Immature natural killer cell (primary cell): ENCODE data around the gene ADGRA3. TPM values are rescaled to one million over a fixed set of nuclear protein-coding genes. Genes with fewer than 3 reads are reported as not detected.

Source experiments
- DNase-seq, 3 donors: peaks; one replicate each; pipeline ENCODE4 v3.0.0; 2022; ENCODE audit warnings: mixed read lengths in 1 of 3
- H3K27ac Mint-ChIP-seq, 6 donors: one replicate each; pipeline ENCODE4 v1.8.0; 2020; ENCODE audit warnings: mixed read lengths in 6 of 6, mild to moderate bottlenecking in 5 of 6, inconsistent platforms in 4 of 6, moderate library complexity in 3 of 6
- H3K27me3 Mint-ChIP-seq, 3 donors: one replicate each; pipeline ENCODE4 v1.8.0; 2020 to 2021; ENCODE audit warnings: low read depth in 3 of 3, mild to moderate bottlenecking in 3 of 3, mixed read lengths in 3 of 3, moderate library complexity in 3 of 3, inconsistent platforms in 1 of 3
- H3K36me3 Mint-ChIP-seq, 3 donors: one replicate each; pipeline ENCODE4 v1.8.0; 2020; ENCODE audit warnings: mixed read lengths in 3 of 3, inconsistent platforms in 2 of 3, mild to moderate bottlenecking in 2 of 3
- H3K4me1 Mint-ChIP-seq, 2 donors: one replicate each; pipeline ENCODE4 v1.8.0; 2020; ENCODE audit warnings: inconsistent platforms in 2 of 2, mild to moderate bottlenecking in 2 of 2, mixed read lengths in 2 of 2, moderate library complexity in 1 of 2
- H3K4me3 Mint-ChIP-seq, 5 donors: one replicate each; pipeline ENCODE4 v1.8.0; 2020; ENCODE audit warnings: mild to moderate bottlenecking in 5 of 5, mixed read lengths in 5 of 5, inconsistent platforms in 3 of 5, moderate library complexity in 3 of 5
- H3K9me3 Mint-ChIP-seq, 6 donors: one replicate each; pipeline ENCODE4 v1.8.0; 2020; ENCODE audit warnings: mild to moderate bottlenecking in 6 of 6, mixed read lengths in 6 of 6, inconsistent platforms in 4 of 6, moderate library complexity in 3 of 6
- polyA plus RNA-seq, 3 donors: library from polyadenylated mRNA; unstranded; fragments of 300-500 nt; fragmentation: Illumina TruSeq; gene quantifications; one replicate each; pipeline ENCODE4 v1.2.3, GENCODE V29; 2021

The ADGRA3 gene
- polyA plus RNA-seq, 3 donors from 2014 or later: 0.99 to 2.7 (median 2.1) TPM

DNA sequence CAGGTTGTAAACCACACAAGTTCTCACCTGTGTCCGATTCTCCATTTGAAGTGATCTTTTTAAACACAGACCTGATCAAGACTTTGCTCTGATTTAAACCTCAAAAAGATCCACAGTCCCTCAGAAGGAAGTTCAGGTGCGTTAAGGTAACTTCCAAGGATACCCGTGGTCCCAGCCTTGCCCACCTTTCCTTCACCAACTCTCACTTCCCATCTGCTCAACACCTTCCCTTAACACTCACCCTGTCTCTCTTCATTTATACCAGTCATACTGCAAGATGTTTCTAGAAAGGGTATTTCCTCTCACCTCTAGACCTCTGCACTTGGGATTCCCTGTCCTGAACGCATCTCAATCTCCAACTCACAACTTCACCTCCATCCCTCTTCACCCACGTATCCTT lies 49.9 kb downstream of the ADGRA3 start:
- H3K9me3 Mint-ChIP-seq: peaks cover 0 to 5% (median under 1%) of the 10 kb centered on the region in 6 donors
- peaks cover 0 to 1% (median 0%) of the 10 kb centered on the region in 3 donors for H3K27me3 Mint-ChIP-seq
- peak overlapping the region in 2 of 6 donors; percentile 7 to 59 for H3K27ac Mint-ChIP-seq
- peaks cover 0 to 17% (median 8%) of the 10 kb centered on the region in 3 donors for H3K36me3 Mint-ChIP-seq
- no peak overlapping the region for H3K4me3 Mint-ChIP-seq
- no peak for DNase-seq
- H3K4me1 Mint-ChIP-seq: peaks cover 10 to 14% of the 10 kb centered on the region in 2 donors

DNA sequence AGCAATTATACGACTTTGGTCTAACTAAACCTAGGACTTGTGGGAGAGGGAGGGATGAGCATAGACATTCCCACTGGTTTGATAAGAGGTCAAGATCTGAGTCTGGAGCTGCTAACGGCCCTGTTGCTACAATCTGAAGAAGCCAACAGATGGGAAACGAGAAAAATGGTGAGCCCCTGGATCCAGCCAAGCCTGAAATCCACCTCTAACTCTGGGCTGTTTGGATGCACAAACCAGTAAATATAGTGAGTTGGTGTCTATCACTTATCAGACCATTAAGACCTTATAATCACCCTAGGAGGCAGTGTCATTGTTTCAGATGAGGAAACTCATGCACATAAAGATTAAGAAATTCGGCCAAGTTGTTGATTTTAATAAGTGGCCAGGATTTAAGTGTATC lies 50.5 kb downstream of the ADGRA3 start:
- H3K4me3 Mint-ChIP-seq: no peak overlapping the region
- DNase-seq: no peak
- no peak overlapping the region for H3K27ac Mint-ChIP-seq
- peaks cover 10 to 14% of the 10 kb centered on the region in 2 donors for H3K4me1 Mint-ChIP-seq
- peaks cover 0 to 5% (median under 1%) of the 10 kb centered on the region in 6 donors for H3K9me3 Mint-ChIP-seq
- peaks cover 0 to 13% (median 9%) of the 10 kb centered on the region in 3 donors for H3K36me3 Mint-ChIP-seq
- H3K27me3 Mint-ChIP-seq: peaks cover 0 to 1% (median 0%) of the 10 kb centered on the region in 3 donors

DNA sequence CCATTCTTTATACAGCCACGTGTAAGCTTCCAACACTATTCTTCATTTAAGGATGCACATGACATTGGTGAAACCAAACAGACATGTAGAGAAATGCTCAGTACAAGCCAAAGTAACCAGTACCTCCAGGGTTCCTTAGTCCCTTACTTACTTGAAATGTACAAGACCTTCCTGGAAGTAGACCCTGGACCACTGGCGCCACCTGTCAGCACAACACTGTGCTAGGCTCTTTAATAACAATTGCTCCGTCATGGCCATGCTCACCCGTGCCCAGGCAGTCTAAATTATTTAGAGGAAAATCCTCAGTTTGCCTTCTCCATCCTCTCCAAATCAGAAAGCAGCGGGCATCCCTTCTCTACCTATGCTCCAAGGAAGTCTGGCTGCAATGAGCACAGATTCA lies 52.7 kb downstream of the ADGRA3 start:
- DNase-seq: no peak
- Mint-ChIP-seq H3K27me3 (no peaks in the 10 kb centered on the region), H3K4me3 (no peak overlapping the region), H3K4me1 (peaks cover 10 to 14% of the 10 kb centered on the region in 2 donors), H3K9me3 (peaks cover 0 to 5% (median under 1%) of the 10 kb centered on the region in 6 donors), H3K27ac (no peak overlapping the region), H3K36me3 (peaks cover 0 to 11% (median 4%) of the 10 kb centered on the region in 3 donors)

DNA sequence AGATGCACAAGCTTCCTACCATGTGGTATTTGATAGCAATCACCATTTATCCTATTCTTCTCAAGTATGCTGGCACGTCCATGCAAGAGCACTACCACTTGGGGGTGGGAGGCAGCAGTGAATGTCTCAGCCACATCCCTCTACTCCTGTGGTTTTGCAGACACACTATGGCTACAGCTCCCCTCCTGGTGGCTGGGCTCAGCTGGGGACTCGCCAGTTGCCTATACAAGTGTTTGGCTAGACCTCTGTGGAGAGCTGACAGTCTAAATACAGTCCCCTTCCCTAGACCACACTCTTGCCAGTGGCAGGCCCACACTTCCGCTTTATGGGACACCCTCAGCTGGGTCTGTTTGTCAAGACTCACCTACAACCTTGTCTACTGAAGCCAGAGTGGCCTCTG lies 53.2 kb downstream of the ADGRA3 start:
- H3K4me3 Mint-ChIP-seq: no peak overlapping the region
- H3K4me1 Mint-ChIP-seq: peaks cover 10 to 14% of the 10 kb centered on the region in 2 donors
- H3K36me3 Mint-ChIP-seq: peaks cover 0 to 11% (median 4%) of the 10 kb centered on the region in 3 donors
- no peaks in the 10 kb centered on the region for H3K27me3 Mint-ChIP-seq
- H3K9me3 Mint-ChIP-seq: peaks cover 0 to 5% (median under 1%) of the 10 kb centered on the region in 6 donors
- DNase-seq: no peak
- no peak overlapping the region for H3K27ac Mint-ChIP-seq

DNA sequence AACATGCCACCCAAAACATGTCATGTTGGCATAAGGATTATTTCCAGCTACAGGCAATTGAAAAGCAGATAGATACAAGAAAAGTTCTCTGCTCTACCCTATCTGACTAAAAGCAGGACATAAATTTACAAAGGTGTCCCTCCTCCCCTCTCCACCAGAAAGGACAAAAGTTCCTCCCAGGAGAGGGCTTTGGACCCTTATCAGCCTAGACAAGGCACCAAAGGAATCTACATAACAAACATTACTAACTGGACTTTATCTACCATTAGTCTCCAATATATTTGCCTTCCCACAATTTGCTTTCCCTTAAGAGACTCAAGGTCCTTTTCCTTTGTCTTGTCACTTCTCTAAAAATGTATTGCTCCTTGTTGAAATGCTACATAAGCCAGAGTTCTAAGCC lies 55.6 kb downstream of the ADGRA3 start:
- no peak overlapping the region for H3K27ac Mint-ChIP-seq
- no peak for DNase-seq
- peaks cover 6 to 10% of the 10 kb centered on the region in 2 donors for H3K4me1 Mint-ChIP-seq
- peaks cover 0 to 9% (median 0%) of the 10 kb centered on the region in 3 donors for H3K36me3 Mint-ChIP-seq
- no peak overlapping the region for H3K4me3 Mint-ChIP-seq
- H3K9me3 Mint-ChIP-seq: peaks cover 0 to 5% (median 0%) of the 10 kb centered on the region in 6 donors
- no peaks in the 10 kb centered on the region for H3K27me3 Mint-ChIP-seq

DNA sequence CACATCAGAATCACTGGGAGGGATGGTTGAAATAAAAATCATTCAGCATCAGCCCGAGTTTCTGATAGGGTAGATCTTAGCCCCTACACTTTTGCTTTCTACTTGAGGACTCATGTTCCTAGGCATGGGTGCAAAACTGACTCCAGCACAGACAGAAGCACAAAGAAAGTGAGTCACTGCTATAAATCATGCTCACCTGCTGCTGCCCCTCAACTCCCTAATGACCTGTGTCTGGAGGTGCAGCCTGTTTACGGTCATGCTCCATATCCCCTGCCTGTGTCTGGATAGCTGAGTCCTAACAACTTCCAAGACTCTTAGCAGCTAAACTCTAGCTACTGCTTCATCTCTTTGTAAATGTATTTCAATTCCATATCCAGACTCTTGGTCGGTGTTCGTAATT lies 57.8 kb downstream of the ADGRA3 start:
- no peak overlapping the region for H3K27ac Mint-ChIP-seq

DNA sequence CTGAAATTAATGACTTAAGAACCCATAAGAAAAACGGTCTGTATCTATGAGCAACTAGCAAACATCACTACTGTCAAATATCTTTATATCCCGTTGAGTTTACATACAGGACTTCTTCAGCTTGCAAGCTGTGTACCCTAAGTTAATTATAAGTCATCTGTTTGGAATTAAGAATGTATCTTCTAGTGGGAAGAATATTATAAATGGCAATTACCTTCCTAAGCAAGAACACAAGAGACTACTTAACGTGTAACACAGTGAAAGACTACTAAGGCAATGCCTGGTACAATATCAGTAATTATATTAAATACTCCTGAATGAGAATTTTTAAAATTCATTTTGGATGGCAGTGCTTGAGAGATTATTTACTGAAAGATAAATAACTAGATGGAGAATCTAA lies 58.5 kb downstream of the ADGRA3 start:
- H3K27me3 Mint-ChIP-seq: no peaks in the 10 kb centered on the region
- H3K27ac Mint-ChIP-seq: no peak overlapping the region
- no peaks in the 10 kb centered on the region for H3K4me1 Mint-ChIP-seq
- DNase-seq: no peak
- no peaks in the 10 kb centered on the region for H3K9me3 Mint-ChIP-seq
- peaks cover 0 to 9% (median 0%) of the 10 kb centered on the region in 3 donors for H3K36me3 Mint-ChIP-seq
- no peak overlapping the region for H3K4me3 Mint-ChIP-seq

More for the DNA sequence above, 57.8 kb downstream of the ADGRA3 start:
- no peak for DNase-seq
- H3K36me3 Mint-ChIP-seq: peaks cover 0 to 9% (median 0%) of the 10 kb centered on the region in 3 donors
- H3K4me1 Mint-ChIP-seq: peaks cover 3 to 5% of the 10 kb centered on the region in 2 donors
- no peaks in the 10 kb centered on the region for H3K27me3 Mint-ChIP-seq
- no peak overlapping the region for H3K4me3 Mint-ChIP-seq
- H3K9me3 Mint-ChIP-seq: no peaks in the 10 kb centered on the region

DNA sequence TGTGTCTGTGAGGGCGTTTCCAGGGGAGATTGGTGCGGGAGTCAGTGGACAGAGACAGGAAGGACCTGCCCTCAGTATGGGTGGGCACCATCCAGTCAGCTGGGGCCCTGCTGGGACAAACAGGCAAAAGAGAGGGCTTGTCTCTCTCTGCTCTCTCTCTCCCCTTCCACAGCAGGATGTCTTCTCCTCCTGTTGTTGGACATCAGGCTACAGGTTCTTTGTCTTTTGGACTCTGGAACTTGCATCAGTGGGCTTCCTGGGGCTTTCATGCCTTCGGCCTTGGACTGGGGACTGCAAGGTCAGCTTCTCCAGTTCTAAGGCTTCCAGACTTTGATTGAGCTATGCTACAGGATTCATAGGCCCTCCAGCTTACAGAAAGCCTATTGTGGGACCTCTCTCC lies 59.6 kb downstream of the ADGRA3 start:
- H3K27ac Mint-ChIP-seq: no peak overlapping the region
- H3K4me3 Mint-ChIP-seq: no peak overlapping the region
- no peaks in the 10 kb centered on the region for H3K9me3 Mint-ChIP-seq
- H3K36me3 Mint-ChIP-seq: peaks cover 0 to 9% (median 3%) of the 10 kb centered on the region in 3 donors
- H3K27me3 Mint-ChIP-seq: no peaks in the 10 kb centered on the region
- no peaks in the 10 kb centered on the region for H3K4me1 Mint-ChIP-seq
- no peak for DNase-seq

DNA sequence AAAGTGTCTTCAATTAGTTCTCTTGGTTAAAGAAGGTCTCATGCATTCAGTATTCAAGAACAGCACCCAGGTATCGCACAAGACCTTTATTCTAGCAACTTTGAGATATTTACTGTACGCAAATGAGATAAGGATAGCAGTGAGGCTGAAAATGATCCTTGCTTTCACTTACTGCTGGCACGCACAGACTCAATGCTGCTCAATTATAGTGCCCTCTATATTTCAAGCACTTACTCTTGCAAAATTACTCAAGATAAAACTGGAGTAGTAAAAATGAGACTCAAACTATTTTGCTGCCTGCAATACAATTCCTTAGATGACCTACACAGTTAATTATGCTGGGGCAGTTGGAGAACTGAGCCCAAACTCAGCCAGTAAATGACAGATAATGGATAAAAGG lies 60.9 kb downstream of the ADGRA3 start:
- H3K36me3 Mint-ChIP-seq: peaks cover 0 to 5% (median 3%) of the 10 kb centered on the region in 3 donors
- no peaks in the 10 kb centered on the region for H3K4me1 Mint-ChIP-seq
- no peaks in the 10 kb centered on the region for H3K9me3 Mint-ChIP-seq
- DNase-seq: no peak
- H3K27ac Mint-ChIP-seq: no peak overlapping the region
- H3K4me3 Mint-ChIP-seq: no peak overlapping the region
- no peaks in the 10 kb centered on the region for H3K27me3 Mint-ChIP-seq

DNA sequence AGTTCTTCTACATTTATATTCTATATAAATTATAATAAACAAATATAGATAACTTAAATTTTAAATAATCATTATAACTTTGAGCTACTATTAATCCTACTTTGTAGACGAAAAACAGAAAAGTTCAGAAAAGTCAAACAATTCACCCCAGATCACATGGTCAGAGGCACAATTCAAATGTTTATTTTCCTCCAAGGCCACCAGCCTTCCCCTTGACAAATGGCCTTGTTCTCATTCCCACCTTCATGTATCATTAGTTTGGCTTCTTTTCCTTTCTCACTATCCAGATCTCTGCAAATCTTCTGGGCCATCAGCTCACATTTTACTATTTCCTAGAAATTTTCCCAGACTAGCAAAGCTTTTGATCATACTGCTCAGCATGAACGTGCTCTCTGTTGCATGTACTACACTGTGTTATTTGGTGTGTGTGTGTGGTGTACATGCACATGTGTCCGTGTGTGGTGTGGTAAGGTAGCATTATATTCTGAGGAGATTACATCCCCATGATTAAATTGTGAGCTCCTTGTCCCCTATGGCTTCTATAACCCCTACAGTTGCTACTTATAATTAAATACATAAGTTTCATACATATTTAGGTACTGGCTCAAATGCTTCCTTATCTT lies 61.5 kb downstream of the ADGRA3 start:
- no peak overlapping the region for H3K4me3 Mint-ChIP-seq
- H3K4me1 Mint-ChIP-seq: no peaks in the 10 kb centered on the region
- H3K9me3 Mint-ChIP-seq: no peaks in the 10 kb centered on the region
- DNase-seq: no peak
- H3K27ac Mint-ChIP-seq: peak overlapping the region in 1 of 6 donors; percentile 25
- H3K27me3 Mint-ChIP-seq: no peaks in the 10 kb centered on the region
- peaks cover 0 to 4% (median 3%) of the 10 kb centered on the region in 3 donors for H3K36me3 Mint-ChIP-seq

DNA sequence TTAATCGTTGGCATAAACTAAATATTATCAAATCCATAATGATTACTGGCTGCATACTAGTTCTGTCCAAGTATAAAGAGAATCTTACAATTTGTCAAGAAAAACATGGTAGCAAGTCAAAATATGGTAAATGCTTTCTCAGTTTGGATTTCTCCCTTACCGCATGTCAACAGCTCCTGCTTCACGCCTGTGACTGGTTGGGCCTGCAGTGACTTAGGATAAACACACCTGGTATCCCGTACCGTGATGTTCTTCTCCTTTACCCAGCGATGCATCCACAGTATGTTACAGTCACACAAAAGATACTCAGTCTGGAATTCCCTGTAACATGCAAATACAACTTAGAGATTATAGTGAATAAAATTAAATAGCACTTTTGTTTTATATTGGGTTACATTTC lies 71.1 kb downstream of the ADGRA3 start:
- peaks cover 5 to 10% (median 6%) of the 10 kb centered on the region in 3 donors for H3K36me3 Mint-ChIP-seq
- H3K4me1 Mint-ChIP-seq: peaks cover 19 to 23% of the 10 kb centered on the region in 2 donors
- peaks cover 0 to 6% (median 0%) of the 10 kb centered on the region in 6 donors for H3K9me3 Mint-ChIP-seq
- H3K27ac Mint-ChIP-seq: peak overlapping the region in 5 of 6 donors; percentile 57 to 80 (median 67)
- no peaks in the 10 kb centered on the region for H3K27me3 Mint-ChIP-seq
- no peak for DNase-seq
- H3K4me3 Mint-ChIP-seq: peak overlapping the region; percentile 4 to 83 (median 66)

DNA sequence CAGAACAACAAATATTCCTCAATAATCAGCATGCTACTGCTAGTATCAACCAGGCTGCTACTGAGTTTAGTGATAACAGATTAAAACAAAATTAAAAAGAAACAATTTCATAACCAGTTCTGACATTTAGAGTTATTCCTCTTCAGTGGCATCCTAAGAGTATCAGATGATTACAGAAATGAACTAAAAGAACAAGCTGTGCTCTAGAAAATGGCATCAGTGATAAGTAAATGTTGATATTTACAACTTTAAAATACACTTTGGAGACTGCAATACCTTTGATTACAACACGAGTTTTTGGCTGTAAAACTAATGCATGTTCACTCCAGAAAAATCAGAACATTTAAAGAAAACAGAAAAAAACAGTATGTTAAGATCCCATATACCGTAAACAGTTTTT lies 72.9 kb downstream of the ADGRA3 start:
- peaks cover 4 to 11% (median 5%) of the 10 kb centered on the region in 3 donors for H3K36me3 Mint-ChIP-seq
- H3K27me3 Mint-ChIP-seq: no peaks in the 10 kb centered on the region
- peaks cover 0 to under 1% (median 0%) of the 10 kb centered on the region in 6 donors for H3K9me3 Mint-ChIP-seq
- no peak for DNase-seq
- no peak overlapping the region for H3K27ac Mint-ChIP-seq
- H3K4me3 Mint-ChIP-seq: no peak overlapping the region
- H3K4me1 Mint-ChIP-seq: peaks cover 19 to 23% of the 10 kb centered on the region in 2 donors

DNA sequence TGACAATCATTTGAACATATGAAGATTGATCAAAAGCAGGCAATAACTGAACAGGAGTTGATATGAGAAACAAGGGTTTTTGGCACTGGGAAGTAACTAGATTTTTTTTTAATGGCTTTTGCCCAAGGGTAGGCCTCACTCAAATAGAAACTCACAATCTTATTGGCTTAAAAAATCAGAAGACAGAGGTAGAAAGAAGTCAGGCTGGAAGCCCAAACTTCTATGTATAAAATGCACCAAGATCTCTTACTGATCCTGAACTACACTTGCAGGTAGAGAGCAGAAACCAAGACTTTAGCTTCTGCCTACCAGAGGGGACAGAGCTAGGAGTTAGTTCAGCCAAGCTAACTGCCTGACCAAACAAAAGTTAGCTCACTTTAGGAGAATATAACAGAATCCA lies 74.9 kb downstream of the ADGRA3 start:
- Mint-ChIP-seq H3K27me3 (no peaks in the 10 kb centered on the region), H3K36me3 (peaks cover 3 to 14% (median 9%) of the 10 kb centered on the region in 3 donors), H3K4me3 (no peak overlapping the region), H3K4me1 (peaks cover 19 to 23% of the 10 kb centered on the region in 2 donors), H3K9me3 (no peaks in the 10 kb centered on the region), H3K27ac (no peak overlapping the region)
- DNase-seq: no peak

DNA sequence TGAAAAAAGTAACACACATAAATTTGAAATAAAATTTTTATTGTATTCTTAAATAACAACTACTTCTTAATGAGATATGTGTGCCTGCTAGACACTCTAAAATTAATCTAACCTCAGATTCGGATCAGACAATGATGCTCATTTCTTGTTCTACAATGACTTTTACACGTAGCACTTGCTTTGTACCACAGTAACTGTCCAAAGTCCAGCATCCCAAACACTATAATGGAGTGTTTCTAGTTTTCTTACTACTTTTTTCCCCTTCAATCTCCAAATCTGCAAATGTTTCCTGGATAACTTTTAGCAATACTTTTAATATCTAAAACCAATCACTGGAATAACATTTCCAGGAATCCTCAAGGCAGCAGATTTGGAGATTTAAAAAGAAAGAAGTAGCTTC lies 75.9 kb downstream of the ADGRA3 start:
- peaks cover 3 to 16% (median 14%) of the 10 kb centered on the region in 3 donors for H3K36me3 Mint-ChIP-seq
- H3K9me3 Mint-ChIP-seq: no peaks in the 10 kb centered on the region
- DNase-seq: no peak
- H3K4me3 Mint-ChIP-seq: no peak overlapping the region
- peaks cover 16% of the 10 kb centered on the region in 2 donors for H3K4me1 Mint-ChIP-seq
- H3K27me3 Mint-ChIP-seq: no peaks in the 10 kb centered on the region
- no peak overlapping the region for H3K27ac Mint-ChIP-seq

DNA sequence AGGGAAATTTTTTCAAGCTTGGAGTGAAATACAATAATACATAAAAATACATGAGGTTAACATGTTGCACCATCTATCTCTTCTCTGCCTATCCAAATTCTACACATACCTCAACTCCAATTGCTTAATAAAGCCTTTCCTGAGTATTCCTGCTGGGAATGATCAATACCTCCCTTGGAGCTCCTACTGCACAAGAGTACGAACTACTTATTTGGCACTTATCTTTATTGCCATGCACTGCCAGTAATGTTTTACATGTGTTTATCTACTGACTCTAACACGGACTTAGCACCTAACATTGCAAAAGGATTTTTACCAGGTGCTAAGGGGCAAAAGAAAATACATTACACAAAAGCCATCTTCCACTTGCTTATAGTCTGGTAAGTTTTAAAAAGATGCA lies 80.2 kb downstream of the ADGRA3 start:
- Mint-ChIP-seq H3K27me3 (no peaks in the 10 kb centered on the region), H3K27ac (no peak overlapping the region), H3K4me3 (no peak overlapping the region), H3K4me1 (no peaks in the 10 kb centered on the region), H3K9me3 (no peaks in the 10 kb centered on the region), H3K36me3 (peaks cover 9 to 20% (median 12%) of the 10 kb centered on the region in 3 donors)
- DNase-seq: no peak
